RKO (cell line): Measurements from ENCODE around the gene NNT.
"Not testable (repeated sequence)": the region's sequence is repeated elsewhere in the genome, so short reads cannot be mapped to it uniquely, and the experiment has no call there.

Experiments
- DNase-seq: peaks from one replicate; pipeline ENCODE4 v3.0.0-alpha.2; 2016; ENCODE audit warnings: low spot score

NNT gene

GRCh38 chr5:43602461-43603343, at the start of gene NNT:
NNT (plus strand) TSS chr5:43603180; CDS start chr5:43609196, 6,016 bp downstream.
- DNase-seq: no peak

GRCh38 chr5:43553381-43553780, 49.6 kb upstream of the NNT start:
- DNase-seq: peak; percentile 60

GRCh38 chr5:43554497-43554896, 48.5 kb upstream of the NNT start:
- DNase-seq: no peak

- DNase-seq: peak; percentile 40
These were observed 46.9 kb upstream of the NNT start for GRCh38 chr5:43555895-43556606.

- not testable (repeated sequence) for DNase-seq
These were observed 46.4 kb upstream of the NNT start for GRCh38 chr5:43556607-43556856.

GRCh38 chr5:43556857-43557542, 46.0 kb upstream of the NNT start, which contains the start of gene PAIP1:
PAIP1 (minus strand) TSS chr5:43557077; CDS start chr5:43556846, 231 bp downstream.
- DNase-seq: peak; percentile 72

GRCh38 chr5:43560128-43560527, 42.9 kb upstream of the NNT start:
- no peak for DNase-seq

- DNase-seq: no peak
These were observed 41.6 kb upstream of the NNT start for GRCh38 chr5:43561356-43561755.

GRCh38 chr5:43563321-43563720, 39.7 kb upstream of the NNT start:
- no peak for DNase-seq

GRCh38 chr5:43564289-43564850, 38.6 kb upstream of the NNT start:
- DNase-seq: no peak

GRCh38 chr5:43565043-43565442, 37.9 kb upstream of the NNT start:
- DNase-seq: no peak

- DNase-seq: no peak
These were observed 35.0 kb upstream of the NNT start for GRCh38 chr5:43567967-43568366.

- DNase-seq: no peak
These were observed 33.7 kb upstream of the NNT start for GRCh38 chr5:43569236-43569746.

GRCh38 chr5:43570450-43571158, 32.4 kb upstream of the NNT start:
- DNase-seq: no peak

- no peak for DNase-seq
These were observed 31.7 kb upstream of the NNT start for GRCh38 chr5:43571237-43571636.

- DNase-seq: no peak
These were observed 30.6 kb upstream of the NNT start for GRCh38 chr5:43572357-43572756.

- DNase-seq: no peak
These were observed 29.9 kb upstream of the NNT start for GRCh38 chr5:43573058-43573457.

GRCh38 chr5:43580402-43581210, 22.4 kb upstream of the NNT start:
- not testable (repeated sequence) for DNase-seq

GRCh38 chr5:43581398-43581797, 21.6 kb upstream of the NNT start:
- DNase-seq: no peak

- no peak for DNase-seq
These were observed 20.6 kb upstream of the NNT start for GRCh38 chr5:43582082-43583005.
